Keratinocyte (primary cell): ENCODE results near the gene BOLA2B.

Source experiments
- EZH2 ChIP-seq: IDR thresholded peaks from one replicate; pipeline ENCODE4 v1.6.1; 2012; ENCODE audit warnings: inconsistent platforms, mild to moderate bottlenecking, low read length, moderate library complexity
- TF ChIP-seq, protein P1 (sequence below), 3 experiments: IDR thresholded peaks in 1 of 3; conservative IDR thresholded peaks in 1 of 3; optimal IDR thresholded peaks in 1 of 3; 2 replicates in 2 of 3; 3 replicates in 1 of 3; pipeline versions ENCODE3 to v1.5.1; 2011; ENCODE audit warnings: low read length in 3 of 3, mild to moderate bottlenecking in 3 of 3, moderate library complexity in 2 of 3, control low read depth in 1 of 3, inconsistent platforms in 1 of 3; ENCODE audit not compliant: insufficient read depth in 2 of 3; ENCODE audit errors: extremely low read depth in 1 of 3

DNA sequence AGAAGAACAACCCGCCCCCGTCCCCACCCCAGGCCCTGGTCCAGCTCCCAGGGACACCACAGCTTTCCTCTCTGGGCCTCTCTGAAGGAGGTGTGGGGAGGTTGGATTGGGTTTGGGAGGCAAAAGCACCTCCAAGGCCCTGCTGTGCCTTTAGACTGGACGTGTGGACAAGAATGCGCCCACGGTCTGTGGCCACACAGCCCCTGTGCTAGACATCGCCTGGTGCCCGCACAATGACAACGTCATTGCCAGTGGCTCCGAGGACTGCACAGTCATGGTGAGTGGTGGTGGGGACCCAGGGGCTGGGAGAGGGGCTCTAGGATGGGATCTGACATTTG is 7.1 kb downstream of the BOLA2B start:
- TF ChIP-seq, protein P1, sequence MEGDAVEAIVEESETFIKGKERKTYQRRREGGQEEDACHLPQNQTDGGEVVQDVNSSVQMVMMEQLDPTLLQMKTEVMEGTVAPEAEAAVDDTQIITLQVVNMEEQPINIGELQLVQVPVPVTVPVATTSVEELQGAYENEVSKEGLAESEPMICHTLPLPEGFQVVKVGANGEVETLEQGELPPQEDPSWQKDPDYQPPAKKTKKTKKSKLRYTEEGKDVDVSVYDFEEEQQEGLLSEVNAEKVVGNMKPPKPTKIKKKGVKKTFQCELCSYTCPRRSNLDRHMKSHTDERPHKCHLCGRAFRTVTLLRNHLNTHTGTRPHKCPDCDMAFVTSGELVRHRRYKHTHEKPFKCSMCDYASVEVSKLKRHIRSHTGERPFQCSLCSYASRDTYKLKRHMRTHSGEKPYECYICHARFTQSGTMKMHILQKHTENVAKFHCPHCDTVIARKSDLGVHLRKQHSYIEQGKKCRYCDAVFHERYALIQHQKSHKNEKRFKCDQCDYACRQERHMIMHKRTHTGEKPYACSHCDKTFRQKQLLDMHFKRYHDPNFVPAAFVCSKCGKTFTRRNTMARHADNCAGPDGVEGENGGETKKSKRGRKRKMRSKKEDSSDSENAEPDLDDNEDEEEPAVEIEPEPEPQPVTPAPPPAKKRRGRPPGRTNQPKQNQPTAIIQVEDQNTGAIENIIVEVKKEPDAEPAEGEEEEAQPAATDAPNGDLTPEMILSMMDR (optimal IDR thresholded peaks at IDR 0.05 in 1 of 3, IDR thresholded peaks at IDR 0.05 in 1 of 3, conservative IDR thresholded peaks at IDR 0.05 in 1 of 3; ENCODE audit: extremely low read depth in 1 of 3, insufficient read depth in 2 of 3, low read length in 3 of 3), result no peak
- TF ChIP-seq EZH2, result no peak
